Ammon's horn (tissue), 1 donor: Measurements from ENCODE around the gene APPBP2.
"Not testable (repeated sequence)": the region's sequence is repeated elsewhere in the genome, so short reads cannot be mapped to it uniquely, and the experiment has no call there.

Source experiments
- DNase-seq: peaks from one replicate; pipeline ENCODE4 v3.0.0-alpha.2; 2016; ENCODE audit warnings: low spot score

Gene APPBP2

GRCh38 chr17:60435244-60436167 lies 90.5 kb downstream of the APPBP2 start:
- peak; percentile 92 for DNase-seq

GRCh38 chr17:60433021-60433997 lies 92.7 kb downstream of the APPBP2 start:
- not testable (repeated sequence) for DNase-seq

DNA sequence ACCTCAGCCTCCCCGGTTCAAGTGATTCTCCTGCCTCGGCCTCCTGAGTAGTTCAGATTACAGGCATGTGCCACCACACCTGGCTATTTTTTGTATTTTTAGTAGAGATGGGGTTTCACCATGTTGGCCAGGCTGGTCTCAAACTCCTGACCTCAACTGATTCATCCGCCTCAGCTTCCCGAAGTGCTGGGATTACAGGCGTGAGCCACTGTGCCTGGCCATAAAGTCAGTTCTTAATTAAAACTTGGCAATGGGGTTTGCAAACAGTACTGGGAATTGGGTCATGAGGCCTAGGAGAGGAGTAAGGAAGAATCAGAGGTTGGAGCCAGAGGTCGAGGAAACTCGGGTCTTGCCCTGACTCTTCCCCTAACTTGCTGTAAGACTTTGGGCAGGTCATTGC lies 95.5 kb downstream of the APPBP2 start:
- not testable (repeated sequence) for DNase-seq

GRCh38 chr17:60428491-60428890 lies 97.6 kb downstream of the APPBP2 start:
- DNase-seq, result not testable (repeated sequence)

DNA sequence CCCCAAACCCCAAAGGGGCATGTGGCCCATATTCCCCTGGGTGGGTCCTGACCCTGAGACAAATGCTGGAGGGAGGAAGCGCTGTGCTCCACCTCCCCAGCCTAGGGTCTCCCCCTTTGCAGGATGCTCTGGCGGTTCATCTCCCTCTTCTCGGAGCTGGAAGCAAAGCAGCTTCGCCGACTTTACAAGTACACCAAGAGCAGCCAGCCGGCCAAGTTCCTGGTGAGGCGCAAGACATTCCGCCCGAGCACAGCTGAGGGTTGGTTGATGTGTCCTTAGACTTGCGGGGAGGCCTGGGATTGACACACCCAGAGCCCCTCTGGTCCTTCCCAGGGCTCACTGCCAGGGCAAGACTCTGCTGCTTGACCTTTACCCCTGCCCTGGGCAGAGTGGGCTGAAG lies 99.4 kb downstream of the APPBP2 start:
- DNase-seq, result no peak

- DNase-seq, result no peak
Measured at GRCh38 chr17:60425626-60426025, 100.4 kb downstream of the APPBP2 start.

DNA sequence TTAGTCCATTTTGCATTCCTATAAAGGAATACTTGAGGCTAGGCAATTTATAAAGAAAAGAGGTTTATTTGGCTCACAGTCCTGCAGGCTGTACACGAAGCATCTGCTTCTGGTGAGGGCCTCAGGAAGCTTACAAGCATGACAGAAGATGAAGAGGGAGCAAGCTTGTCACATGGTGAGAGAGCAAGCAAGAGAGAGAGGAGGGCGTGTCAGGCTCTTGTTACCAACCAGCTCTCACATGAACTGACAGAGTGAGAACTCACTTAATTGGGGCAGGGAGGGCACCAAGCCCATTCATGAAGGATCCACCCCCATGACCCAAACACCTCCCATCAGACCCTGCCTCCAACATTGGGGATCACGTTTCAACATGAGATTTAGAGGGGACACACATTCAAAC lies 102.2 kb downstream of the APPBP2 start:
- DNase-seq, result no peak

GRCh38 chr17:60422162-60422665 lies 103.8 kb downstream of the APPBP2 start, which contains the start of gene CHCT1:
TSS of gene CHCT1 (plus strand) at chr17:60422489. CDS start at chr17:60422593, 104 bp downstream.
- no peak for DNase-seq

- peak; percentile 77 for DNase-seq
Measured at GRCh38 chr17:60421273-60422161, 104.5 kb downstream of the APPBP2 start.

- DNase-seq, result not testable (repeated sequence)
Measured at GRCh38 chr17:60419875-60420274, 106.2 kb downstream of the APPBP2 start.

- not testable (repeated sequence) for DNase-seq
Measured at GRCh38 chr17:60419003-60419402, 107.0 kb downstream of the APPBP2 start.

DNA sequence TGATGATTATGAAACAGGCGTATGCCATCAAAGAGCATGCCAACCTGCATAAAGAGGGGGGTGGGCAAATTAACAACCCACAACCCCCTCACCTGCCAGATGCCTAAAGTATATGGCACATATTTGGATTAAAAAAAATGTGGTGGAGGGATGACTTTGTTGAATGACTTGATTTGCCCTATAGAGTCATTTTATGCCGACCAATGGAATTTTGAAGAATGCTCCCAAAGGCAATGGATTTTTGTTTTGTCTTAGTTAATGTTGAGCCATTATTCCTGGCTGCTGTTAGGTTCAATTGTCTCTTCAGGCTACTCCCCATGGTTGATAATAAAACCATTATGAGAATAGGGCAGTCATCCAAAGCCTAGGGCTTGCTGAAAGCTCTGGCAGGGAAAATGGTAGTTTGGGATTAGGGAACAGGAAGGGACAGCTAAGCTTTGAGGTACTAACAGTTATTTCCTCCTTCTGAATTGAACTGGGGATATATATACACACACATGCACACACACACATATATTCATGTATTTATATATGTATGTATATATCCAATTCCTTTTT lies 109.6 kb downstream of the APPBP2 start:
- DNase-seq, result peak; percentile 83

DNA sequence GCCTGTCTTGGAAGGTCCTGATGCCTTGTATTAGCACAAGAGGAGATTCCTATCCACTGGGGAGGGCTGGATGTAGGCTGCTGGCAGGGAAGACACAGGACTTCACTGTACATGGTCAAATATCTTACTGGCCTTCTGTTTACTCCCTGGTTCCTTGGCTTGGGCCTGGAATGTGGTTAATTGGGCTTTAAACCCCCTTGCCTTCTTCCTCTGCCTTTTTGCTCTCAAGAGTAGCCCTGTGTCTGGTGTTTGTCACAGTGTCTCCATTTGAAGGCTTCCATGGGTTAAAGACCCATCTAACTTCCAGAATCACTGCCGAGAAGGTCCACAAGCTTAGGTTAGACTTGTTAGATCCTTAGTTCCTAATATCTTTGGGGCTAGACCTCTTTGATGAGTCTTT lies 110.9 kb downstream of the APPBP2 start:
- DNase-seq, result no peak

DNA sequence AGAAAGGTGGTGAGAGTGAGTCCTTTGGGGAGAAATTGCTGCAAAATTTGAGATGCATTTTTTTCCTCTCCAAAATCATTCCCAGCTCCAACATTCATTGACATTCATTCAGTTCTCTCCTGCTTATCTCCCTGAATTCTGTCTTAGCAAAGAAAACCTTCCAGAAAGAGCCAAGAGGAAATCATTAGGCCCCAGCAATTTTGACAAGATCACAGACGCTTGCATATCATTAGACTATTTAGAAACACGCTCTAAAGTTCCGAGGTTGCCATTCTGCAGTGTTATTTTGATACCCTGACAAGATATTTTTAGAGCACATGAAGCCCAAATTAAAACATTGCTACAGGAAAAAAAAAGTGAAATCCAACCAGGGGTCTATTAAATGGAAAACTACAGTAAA lies 113.3 kb downstream of the APPBP2 start:
- no peak for DNase-seq

- no peak for DNase-seq
Measured at GRCh38 chr17:60410001-60410400, 116.0 kb downstream of the APPBP2 start.

GRCh38 chr17:60406887-60407286 lies 119.2 kb downstream of the APPBP2 start:
- DNase-seq, result no peak

GRCh38 chr17:60403962-60404361 lies 122.1 kb downstream of the APPBP2 start:
- DNase-seq, result no peak

DNA sequence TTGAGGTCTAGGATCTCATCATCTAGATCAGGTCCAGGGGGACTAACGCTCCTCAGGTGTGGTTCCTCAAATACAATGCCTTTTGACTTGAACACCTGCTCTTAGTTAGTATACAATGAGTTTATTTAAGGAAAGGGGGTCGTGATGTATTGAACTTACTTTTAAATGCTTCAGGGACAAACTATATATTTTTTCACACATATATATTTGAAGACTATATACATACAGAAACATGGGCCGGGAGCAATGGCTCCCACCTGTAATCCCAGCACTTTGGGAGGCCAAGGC lies 122.6 kb downstream of the APPBP2 start:
- no peak for DNase-seq

DNA sequence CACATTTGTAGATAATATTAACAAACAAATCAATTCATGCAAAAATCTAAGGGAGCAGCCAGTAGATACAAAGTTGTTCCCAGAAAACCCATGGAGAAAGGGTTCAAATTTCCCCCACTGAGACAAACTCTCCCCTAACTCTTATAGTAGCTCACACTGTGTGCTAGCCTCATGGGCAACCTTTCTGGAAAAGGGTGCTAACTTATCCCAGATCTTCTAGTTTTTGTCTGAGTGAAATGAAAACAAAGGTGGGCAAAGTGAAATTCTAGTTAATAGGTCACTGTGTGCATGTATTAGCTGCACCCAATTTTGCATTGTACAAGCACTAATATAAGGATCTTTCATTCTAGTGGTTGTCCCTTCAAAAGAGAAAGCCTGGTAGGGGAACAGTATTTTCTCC lies 124.2 kb downstream of the APPBP2 start:
- DNase-seq, result no peak

GRCh38 chr17:60398227-60398959 lies 127.6 kb downstream of the APPBP2 start:
- DNase-seq, result peak; percentile 21
